GM12891 (cell line): ENCODE measurements around the gene SCNN1B.

ENCODE experiments used
- POLR2A ChIP-seq: IDR thresholded peaks from 2 replicates; pipeline ENCODE4 v1.6.1; 2011; ENCODE audit warnings: low read depth, low read length, control low read depth
- POLR2AphosphoS5 ChIP-seq: IDR thresholded peaks from 2 replicates; pipeline ENCODE4 v1.6.1; 2011; ENCODE audit warnings: low read depth, low read length, control low read depth
- SPI1 ChIP-seq: IDR thresholded peaks from 2 replicates; pipeline ENCODE4 v1.6.1; 2011; ENCODE audit warnings: low read depth, low read length, control low read depth
- TAF1 ChIP-seq: IDR thresholded peaks from 2 replicates; pipeline ENCODE4 v1.6.1; 2011; ENCODE audit warnings: low read depth, low read length, control low read depth

- TF ChIP-seq POLR2A, result no peak
- TF ChIP-seq SPI1, result no peak
- TF ChIP-seq POLR2AphosphoS5, result no peak
- TF ChIP-seq TAF1, result no peak
Measured at GRCh38 chr16:23333831-23334456, 31.8 kb downstream of the SCNN1B start.
